ENCODE data around the gene PRKD2.

The PRKD2 gene

DNA sequence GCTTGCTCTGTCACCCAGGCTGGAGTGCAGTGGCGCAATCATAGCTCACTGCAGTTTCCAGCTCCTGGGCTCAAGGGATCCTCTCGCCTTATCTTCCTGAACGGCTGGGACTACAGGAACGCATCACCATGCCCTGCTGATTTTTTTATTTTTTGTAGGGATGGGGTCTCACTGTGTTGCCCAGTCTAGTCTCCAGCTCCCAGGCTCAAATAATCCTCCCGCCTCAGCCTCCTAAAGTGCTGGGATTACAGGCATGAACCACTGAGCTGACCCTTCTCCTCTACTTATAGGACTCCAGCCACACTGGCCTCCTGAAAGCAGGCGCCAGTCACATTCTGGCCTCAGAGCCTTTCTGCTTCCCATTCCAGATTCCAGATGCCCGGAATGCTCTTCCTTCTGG, 66.5 kb downstream of the PRKD2 start:
- TF ChIP-seq, protein P1, sequence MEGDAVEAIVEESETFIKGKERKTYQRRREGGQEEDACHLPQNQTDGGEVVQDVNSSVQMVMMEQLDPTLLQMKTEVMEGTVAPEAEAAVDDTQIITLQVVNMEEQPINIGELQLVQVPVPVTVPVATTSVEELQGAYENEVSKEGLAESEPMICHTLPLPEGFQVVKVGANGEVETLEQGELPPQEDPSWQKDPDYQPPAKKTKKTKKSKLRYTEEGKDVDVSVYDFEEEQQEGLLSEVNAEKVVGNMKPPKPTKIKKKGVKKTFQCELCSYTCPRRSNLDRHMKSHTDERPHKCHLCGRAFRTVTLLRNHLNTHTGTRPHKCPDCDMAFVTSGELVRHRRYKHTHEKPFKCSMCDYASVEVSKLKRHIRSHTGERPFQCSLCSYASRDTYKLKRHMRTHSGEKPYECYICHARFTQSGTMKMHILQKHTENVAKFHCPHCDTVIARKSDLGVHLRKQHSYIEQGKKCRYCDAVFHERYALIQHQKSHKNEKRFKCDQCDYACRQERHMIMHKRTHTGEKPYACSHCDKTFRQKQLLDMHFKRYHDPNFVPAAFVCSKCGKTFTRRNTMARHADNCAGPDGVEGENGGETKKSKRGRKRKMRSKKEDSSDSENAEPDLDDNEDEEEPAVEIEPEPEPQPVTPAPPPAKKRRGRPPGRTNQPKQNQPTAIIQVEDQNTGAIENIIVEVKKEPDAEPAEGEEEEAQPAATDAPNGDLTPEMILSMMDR (IDR thresholded peaks at IDR 0.05; ENCODE audit: borderline replicate concordance, insufficient read depth, low read depth, low read length), result no peak
- H3K4me3 ChIP-seq (ENCODE audit: low read depth, low read length), result no peak overlapping the region

DNA sequence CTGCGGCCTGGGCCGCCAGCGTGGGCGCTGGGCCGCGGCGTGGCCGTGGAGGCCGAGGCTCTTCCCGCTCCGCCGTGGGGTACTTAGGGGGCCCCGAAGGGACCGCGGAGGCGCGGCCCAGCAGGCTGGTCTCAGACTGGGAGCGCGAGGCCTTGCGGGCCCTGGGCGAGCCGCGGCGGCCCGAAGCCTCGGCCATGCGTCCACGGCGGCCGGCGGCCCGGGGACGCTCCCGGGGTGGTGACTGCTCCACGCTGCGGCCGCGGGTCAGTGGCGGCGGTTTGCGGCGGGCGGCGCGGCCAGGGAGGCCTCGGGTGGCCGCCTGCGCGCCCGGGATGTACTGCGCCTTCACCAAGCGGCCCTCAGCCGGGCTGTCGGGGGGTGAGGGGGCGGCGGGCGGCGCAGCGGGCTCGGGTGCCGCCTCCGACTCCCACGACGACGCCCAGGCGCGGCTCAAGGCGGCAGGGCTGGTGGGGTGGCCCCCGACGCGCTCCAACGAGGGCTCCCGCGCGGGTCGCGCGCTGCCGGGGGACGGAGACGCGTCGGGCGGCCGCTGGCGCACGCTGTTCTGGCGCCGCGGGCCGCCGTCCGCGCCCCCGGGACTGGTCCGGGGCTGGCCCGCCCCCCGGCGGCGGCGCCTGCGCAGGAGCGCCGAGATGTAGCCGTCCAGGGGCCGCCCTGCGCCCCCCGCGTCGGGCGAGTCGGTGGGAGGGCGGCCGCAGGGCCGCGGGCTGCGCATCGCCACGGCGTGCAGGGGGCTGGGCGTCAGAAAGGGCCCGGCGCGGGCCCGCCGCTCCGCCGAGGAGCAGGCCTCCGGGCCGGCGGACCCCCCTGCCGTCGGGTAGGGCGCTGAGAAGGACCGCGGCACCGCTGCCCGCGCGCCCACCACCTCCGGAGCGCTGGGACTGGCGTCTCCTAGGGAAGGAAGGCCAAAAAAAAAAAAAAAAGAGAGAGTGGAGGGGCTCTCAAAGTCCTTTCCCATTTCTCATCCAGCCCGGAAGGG, 67.7 kb downstream of the PRKD2 start:
- TF ChIP-seq, protein P1 (IDR thresholded peaks at IDR 0.05; ENCODE audit: borderline replicate concordance, insufficient read depth, low read depth, low read length), result no peak
- H3K4me3 ChIP-seq (ENCODE audit: low read depth, low read length), result no peak overlapping the region

DNA sequence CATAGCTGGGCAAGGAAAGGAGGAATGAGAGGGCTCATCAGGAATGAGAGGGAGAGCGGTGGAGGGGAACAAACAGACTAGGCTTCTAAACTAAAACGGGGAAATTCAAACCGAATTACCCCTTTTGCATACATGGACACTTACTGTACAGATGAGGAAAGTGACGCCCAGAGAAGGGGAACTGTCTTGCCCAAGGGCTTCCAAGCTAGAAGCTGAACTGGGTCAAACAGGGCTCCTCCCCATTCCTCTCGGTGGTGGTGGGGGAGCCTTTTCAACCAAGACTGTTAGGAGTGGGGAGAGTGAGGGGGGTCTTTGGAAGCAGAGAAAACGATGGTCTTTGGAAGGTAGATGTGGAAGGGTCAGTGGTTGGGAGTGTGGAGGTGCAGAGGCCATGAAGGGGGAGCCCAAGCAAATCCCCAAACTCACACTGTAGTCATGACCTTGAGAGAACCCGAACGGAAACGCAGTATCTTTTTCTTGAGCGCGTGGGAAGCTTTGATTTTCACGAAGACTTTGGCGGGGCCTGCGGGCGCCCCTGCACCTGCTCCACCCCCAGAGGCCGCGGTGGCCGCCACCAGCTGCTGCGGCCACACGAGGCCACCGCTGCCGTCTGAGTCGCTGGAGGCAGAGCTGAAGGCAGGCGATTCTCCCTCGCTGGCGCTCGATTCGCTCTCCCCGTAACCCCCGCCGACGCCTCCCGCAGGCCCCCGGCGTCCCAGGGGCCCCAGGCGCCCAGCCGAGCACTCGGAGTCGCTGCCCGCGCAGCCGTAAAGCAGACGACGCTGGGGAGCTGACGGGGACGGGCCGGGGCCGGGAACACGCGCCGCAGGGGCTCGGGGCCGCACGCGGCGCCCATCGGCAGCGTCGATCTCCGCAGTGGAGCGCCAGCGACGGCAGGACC, 68.6 kb downstream of the PRKD2 start:
- TF ChIP-seq, protein P1 (IDR thresholded peaks at IDR 0.05; ENCODE audit: borderline replicate concordance, insufficient read depth, low read depth, low read length), result no peak
- H3K4me3 ChIP-seq (ENCODE audit: low read depth, low read length), result no peak overlapping the region

DNA sequence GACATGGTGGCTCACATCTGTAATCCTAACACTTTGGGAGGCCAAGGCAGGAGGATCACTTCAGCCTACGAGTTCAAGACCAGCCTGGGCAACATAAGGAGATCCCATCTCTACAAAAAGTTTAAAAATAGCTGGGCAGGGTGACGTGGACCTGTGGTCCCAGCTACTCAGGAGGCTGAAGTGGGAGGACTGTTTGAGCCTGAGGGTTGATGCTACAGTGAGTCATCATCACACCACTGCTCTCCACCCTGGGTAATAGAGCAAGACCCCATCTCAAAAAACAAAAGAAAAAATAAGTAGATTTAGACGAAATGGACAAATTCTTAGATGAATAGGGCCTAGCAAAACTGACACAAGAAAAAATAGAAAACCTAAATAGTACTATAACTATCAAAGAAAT, 70.5 kb downstream of the PRKD2 start:
- H3K4me3 ChIP-seq (ENCODE audit: low read depth, low read length), result no peak overlapping the region
- TF ChIP-seq, protein P1 (IDR thresholded peaks at IDR 0.05; ENCODE audit: borderline replicate concordance, insufficient read depth, low read depth, low read length), result no peak

GRCh38 chr19:46644720-46645119, 72.2 kb downstream of the PRKD2 start:
- TF ChIP-seq, protein P1 (IDR thresholded peaks at IDR 0.05; ENCODE audit: borderline replicate concordance, insufficient read depth, low read depth, low read length), result no peak
- no peak overlapping the region for H3K4me3 ChIP-seq (ENCODE audit: low read depth, low read length)

GRCh38 chr19:46640656-46641055, 76.3 kb downstream of the PRKD2 start:
- no peak overlapping the region for H3K4me3 ChIP-seq (ENCODE audit: low read depth, low read length)

More at GRCh38 chr19:46640656-46641055, 76.3 kb downstream of the PRKD2 start:
- TF ChIP-seq, protein P1 (IDR thresholded peaks at IDR 0.05; ENCODE audit: borderline replicate concordance, insufficient read depth, low read depth, low read length), result no peak

Measured in GM12875 (cell line).